KBM-7 (cell line): ENCODE results near the gene PPOX.

Experiments used
- DNase-seq: peaks from one replicate; pipeline ENCODE4 v3.0.0-alpha.2; 2015
- in situ Hi-C: fragments of 300-500 bp; cut with MboI; formaldehyde crosslinking; loops from 2 replicates; pipeline ENCODE4 v1.14.3; 2020; ENCODE audit warnings: low sequenced_read_pairs, low pct_unique_long_range_greater_than_20kb, mixed read lengths

Gene PPOX

GRCh38 chr1:161209790-161210409 lies 43.7 kb downstream of the PPOX start:
- peak; percentile 84 for DNase-seq
- in situ Hi-C loops: no loop called here

GRCh38 chr1:161214369-161214768 lies 48.1 kb downstream of the PPOX start:
- peak; percentile 43 for DNase-seq
- in situ Hi-C loops: no loop called here

GRCh38 chr1:161215076-161215475 lies 48.9 kb downstream of the PPOX start, which contains the start of gene FCER1G:
FCER1G (plus strand) TSS chr1:161215295; CDS start chr1:161215322, 27 bp downstream.
- DNase-seq: peak; percentile 72
- in situ Hi-C loops: no loop called here

- in situ Hi-C loops: no loop called here
These were observed 50.9 kb downstream of the PPOX start for GRCh38 chr1:161216945-161217712.

GRCh38 chr1:161217831-161218230 lies 51.6 kb downstream of the PPOX start:
- no peak for DNase-seq
- in situ Hi-C loops: no loop called here

More at GRCh38 chr1:161216945-161217712, 50.9 kb downstream of the PPOX start:
- DNase-seq: peak; percentile 81

GRCh38 chr1:161218301-161219077 lies 52.3 kb downstream of the PPOX start:
- in situ Hi-C loops: no loop called here
- DNase-seq: no peak

GRCh38 chr1:161219078-161219892 lies 53.1 kb downstream of the PPOX start:
- in situ Hi-C loops: no loop called here
- no peak for DNase-seq

- in situ Hi-C loops: no loop called here
- no peak for DNase-seq
These were observed 53.8 kb downstream of the PPOX start for GRCh38 chr1:161220002-161220401.
